Glutamatergic neuron (in vitro differentiated cells): Measurements from ENCODE around the gene FBLN1. TPM values are rescaled to one million over a fixed set of nuclear protein-coding genes. Genes with fewer than 3 reads are reported as not detected.

ENCODE experiments used
- DNase-seq: peaks from one replicate; pipeline ENCODE4 v3.0.0; 2022
- H3K27ac Mint-ChIP-seq: one replicate; pipeline ENCODE4 v1.8.0; 2020; ENCODE audit warnings: mild to moderate bottlenecking, mixed read lengths, inconsistent platforms; ENCODE audit not compliant: unreplicated experiment
- H3K27me3 Mint-ChIP-seq: one replicate; pipeline ENCODE4 v1.8.0; 2020; ENCODE audit warnings: mild to moderate bottlenecking, moderate library complexity, mixed read lengths, inconsistent platforms; ENCODE audit not compliant: unreplicated experiment
- H3K36me3 Mint-ChIP-seq: one replicate; pipeline ENCODE4 v1.8.0; 2020; ENCODE audit warnings: mild to moderate bottlenecking, mixed read lengths, inconsistent platforms; ENCODE audit not compliant: unreplicated experiment
- H3K4me1 Mint-ChIP-seq: one replicate; pipeline ENCODE4 v1.8.0; 2020; ENCODE audit warnings: mild to moderate bottlenecking, low read depth, mixed read lengths, inconsistent platforms; ENCODE audit not compliant: unreplicated experiment
- H3K4me3 Mint-ChIP-seq: one replicate; pipeline ENCODE4 v1.8.0; 2020; ENCODE audit warnings: mild to moderate bottlenecking, mixed read lengths, inconsistent platforms; ENCODE audit not compliant: unreplicated experiment
- H3K9me3 Mint-ChIP-seq: one replicate; pipeline ENCODE4 v1.8.0; 2020; ENCODE audit warnings: mild to moderate bottlenecking, moderate library complexity, mixed read lengths, inconsistent platforms; ENCODE audit not compliant: unreplicated experiment
- total RNA-seq: library from RNA; stranded (reverse); fragmentation: NEBNext Ultra II Directional; extraction: Animal tissue kit (Norgen Biotek cat#: 25700); gene quantifications from one replicate; pipeline ENCODE4 v1.2.1, GENCODE V29; 2021; ENCODE audit not compliant: unreplicated experiment
- TF ChIP-seq, protein P1 (sequence below): fragments of 200-600 bp; sonication (generic); IDR thresholded peaks from one replicate; pipeline ENCODE4 v1.5.0; 2021; ENCODE audit not compliant: partially characterized antibody, unreplicated experiment

The FBLN1 gene
- total RNA-seq, 1 donor from 2014 or later: 184 TPM

DNA sequence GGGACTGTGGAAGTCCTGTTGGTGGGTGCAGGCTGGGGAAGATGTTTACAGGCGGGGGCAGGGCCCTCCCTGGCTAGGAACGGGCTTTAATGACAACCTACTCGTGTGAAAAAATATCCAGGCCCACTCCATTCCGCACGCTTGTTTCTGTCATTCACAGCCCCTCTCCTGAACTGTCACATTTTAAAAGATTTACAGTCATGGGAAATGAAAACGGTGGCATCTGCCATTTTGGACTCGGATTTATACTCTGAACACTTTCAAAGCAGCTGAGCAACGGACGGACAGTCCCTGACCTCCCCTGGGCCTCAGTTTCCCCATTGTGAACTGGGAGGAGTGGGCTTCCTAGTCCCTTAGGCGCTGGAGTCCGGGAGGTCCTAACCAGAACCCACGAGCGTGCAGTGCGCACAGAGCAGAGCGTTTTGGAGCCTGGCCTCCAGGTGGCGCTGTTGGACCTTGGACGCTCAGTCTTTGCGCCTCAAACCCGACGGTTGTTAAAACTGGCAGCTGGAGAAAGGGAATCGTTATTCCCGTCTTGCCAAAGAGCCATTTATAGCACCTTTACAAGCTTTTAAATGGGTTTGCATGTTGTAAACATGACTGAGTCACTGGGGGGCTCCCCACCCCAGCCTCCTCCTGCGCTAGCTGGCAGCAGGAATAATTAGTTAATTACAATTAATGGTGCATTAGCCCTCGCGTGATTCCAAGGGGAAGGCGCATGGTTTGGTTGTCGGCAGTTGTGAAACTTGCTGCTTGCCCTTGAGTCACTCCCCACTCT is 75.3 kb downstream of the FBLN1 start:
- Mint-ChIP-seq H3K4me1 (peaks cover 6% of the 10 kb centered on the region), H3K9me3 (peaks cover 4% of the 10 kb centered on the region)
- peak; percentile 95 for DNase-seq

GRCh38 chr22:45578524-45579147 is 76.0 kb downstream of the FBLN1 start:
- Mint-ChIP-seq H3K27ac (no peak overlapping the region), H3K36me3 (no peaks in the 10 kb centered on the region), H3K4me1 (peaks cover 6% of the 10 kb centered on the region), H3K9me3 (peaks cover 4% of the 10 kb centered on the region), H3K27me3 (peaks cover 14% of the 10 kb centered on the region), H3K4me3 (no peak overlapping the region)
- no peak for DNase-seq
- TF ChIP-seq, protein P1, sequence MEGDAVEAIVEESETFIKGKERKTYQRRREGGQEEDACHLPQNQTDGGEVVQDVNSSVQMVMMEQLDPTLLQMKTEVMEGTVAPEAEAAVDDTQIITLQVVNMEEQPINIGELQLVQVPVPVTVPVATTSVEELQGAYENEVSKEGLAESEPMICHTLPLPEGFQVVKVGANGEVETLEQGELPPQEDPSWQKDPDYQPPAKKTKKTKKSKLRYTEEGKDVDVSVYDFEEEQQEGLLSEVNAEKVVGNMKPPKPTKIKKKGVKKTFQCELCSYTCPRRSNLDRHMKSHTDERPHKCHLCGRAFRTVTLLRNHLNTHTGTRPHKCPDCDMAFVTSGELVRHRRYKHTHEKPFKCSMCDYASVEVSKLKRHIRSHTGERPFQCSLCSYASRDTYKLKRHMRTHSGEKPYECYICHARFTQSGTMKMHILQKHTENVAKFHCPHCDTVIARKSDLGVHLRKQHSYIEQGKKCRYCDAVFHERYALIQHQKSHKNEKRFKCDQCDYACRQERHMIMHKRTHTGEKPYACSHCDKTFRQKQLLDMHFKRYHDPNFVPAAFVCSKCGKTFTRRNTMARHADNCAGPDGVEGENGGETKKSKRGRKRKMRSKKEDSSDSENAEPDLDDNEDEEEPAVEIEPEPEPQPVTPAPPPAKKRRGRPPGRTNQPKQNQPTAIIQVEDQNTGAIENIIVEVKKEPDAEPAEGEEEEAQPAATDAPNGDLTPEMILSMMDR: no peak

More for the DNA sequence above, 75.3 kb downstream of the FBLN1 start:
- Mint-ChIP-seq H3K4me3 (no peak overlapping the region), H3K36me3 (no peaks in the 10 kb centered on the region), H3K27ac (no peak overlapping the region), H3K27me3 (peaks cover 12% of the 10 kb centered on the region)
- TF ChIP-seq, protein P1: peak; percentile 99

- DNase-seq: no peak
- H3K9me3 Mint-ChIP-seq: peaks cover 3% of the 10 kb centered on the region
- no peak overlapping the region for H3K27ac Mint-ChIP-seq
- H3K4me1 Mint-ChIP-seq: peaks cover 3% of the 10 kb centered on the region
- H3K27me3 Mint-ChIP-seq: peaks cover 15% of the 10 kb centered on the region
- H3K4me3 Mint-ChIP-seq: no peak overlapping the region
- H3K36me3 Mint-ChIP-seq: no peaks in the 10 kb centered on the region
- TF ChIP-seq, protein P1: no peak
These were observed 76.6 kb downstream of the FBLN1 start for GRCh38 chr22:45579306-45579705.

DNA sequence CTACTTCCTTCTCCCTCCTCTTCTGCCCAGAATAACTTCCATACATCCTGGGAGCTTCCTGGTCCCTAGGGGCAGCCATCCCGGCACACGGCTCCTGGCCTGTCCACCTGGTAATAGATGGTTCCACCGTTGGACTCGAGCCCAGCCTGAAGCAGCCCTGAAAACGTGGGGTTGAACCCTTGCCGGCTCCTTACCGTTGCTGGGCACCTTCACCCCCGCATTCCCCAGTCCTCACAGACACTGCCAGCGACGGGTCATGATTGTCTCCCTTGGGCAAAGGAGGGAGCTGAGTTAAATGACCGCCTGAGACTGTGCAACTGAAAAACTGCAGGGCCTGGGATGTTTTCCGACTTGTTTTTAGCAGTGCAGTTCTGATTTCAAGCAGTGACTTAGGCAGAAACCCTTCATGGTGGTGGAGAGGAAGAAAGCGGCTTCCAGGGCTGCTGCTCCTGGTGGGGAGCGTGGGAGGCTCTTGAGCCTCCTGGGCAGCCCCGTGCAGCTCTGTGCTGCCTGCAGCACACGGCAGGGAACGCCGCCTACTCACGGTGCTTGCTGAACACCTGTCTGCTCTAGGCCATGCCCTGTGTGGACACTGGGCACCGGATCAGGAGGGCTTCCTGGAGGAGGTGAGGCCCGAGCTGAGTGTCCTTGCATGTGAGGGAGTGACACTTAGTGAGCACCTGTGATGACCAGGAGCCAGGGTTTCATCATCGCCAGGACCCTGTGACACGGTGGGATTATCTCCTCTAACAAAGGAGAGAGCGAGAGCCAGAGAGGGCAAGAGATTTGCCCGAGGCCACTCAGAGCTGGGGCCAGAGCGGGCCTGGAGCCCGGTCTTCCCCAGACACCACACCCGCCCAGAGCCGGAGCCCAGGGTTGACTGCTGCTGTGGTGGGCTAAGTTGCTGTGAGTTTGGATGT is 77.4 kb downstream of the FBLN1 start:
- Mint-ChIP-seq H3K4me3 (no peak overlapping the region), H3K36me3 (no peaks in the 10 kb centered on the region), H3K27me3 (peaks cover 15% of the 10 kb centered on the region), H3K27ac (no peak overlapping the region), H3K4me1 (peaks cover 3% of the 10 kb centered on the region), H3K9me3 (peaks cover 4% of the 10 kb centered on the region)
- TF ChIP-seq, protein P1: no peak
- DNase-seq: no peak
